ENCODE data around the gene RPL35A.
"Not testable (repeated sequence)": the region's sequence is repeated elsewhere in the genome, so short reads cannot be mapped to it uniquely, and the experiment has no call there.

The RPL35A gene

DNA sequence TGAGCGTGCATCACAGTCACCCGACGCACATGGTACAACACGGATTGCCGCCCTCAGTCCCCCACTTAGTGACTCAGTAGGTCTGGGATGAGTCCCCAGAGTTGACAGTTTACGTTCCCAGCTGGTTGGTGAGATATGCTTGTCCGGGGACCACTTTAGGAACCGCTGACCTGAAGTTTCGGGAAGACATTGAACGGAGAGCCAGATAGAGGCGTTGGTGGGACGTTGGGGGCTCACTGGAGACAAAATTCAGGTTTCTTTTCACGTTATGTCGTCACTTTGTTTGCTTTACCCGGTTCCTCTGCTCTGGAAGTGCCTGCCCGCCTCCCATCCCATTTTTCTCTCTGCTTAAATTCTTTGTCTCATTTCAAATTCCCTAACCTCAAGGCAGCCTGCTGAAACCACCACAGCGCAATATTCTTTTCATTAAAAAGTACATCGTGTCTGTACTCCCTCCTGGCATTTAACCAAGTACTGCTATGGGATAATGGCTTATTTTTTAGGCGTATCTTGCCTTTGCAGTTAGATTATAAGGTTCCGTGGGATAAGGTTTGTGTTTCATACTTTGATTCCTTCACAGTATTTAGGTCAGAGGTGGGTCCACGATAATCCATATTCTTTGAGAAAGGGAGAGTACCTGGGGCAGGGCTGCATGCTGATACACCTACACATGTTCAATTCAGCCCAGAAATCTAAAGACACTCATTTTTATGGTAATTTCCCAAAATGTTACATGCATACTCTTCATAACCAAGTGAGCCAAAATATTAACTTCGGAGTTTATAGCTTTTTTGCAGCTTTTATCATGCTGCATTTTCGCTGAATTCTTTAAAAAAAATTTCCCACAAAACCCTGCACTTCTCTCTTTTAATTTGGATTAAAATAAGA, 10.9 kb downstream of the RPL35A start:
- Histone ChIP-seq H3K4me3 (ENCODE audit: low read depth, low read length) (peak overlapping the region; percentile 65), H3K27me3 (ENCODE audit: insufficient read depth, low read depth, severe bottlenecking) (no peaks in the 10 kb centered on the region), H3K27ac (no peak overlapping the region), H3K9me3 (ENCODE audit: severe bottlenecking) (no peaks in the 10 kb centered on the region), H3K36me3 (peaks cover 2% of the 10 kb centered on the region; the same call in 1 of the 2 replicates)
- TF ChIP-seq CTCF (IDR thresholded peaks at IDR 0.05; ENCODE audit: low read depth, low read length), result no peak
- DNase-seq, result no peak

- Histone ChIP-seq H3K4me3 (ENCODE audit: low read depth, low read length) (no peak overlapping the region), H3K36me3 (no peaks in the 10 kb centered on the region), H3K27me3 (ENCODE audit: insufficient read depth, low read depth, severe bottlenecking) (no peaks in the 10 kb centered on the region), H3K27ac (no peak overlapping the region), H3K9me3 (ENCODE audit: severe bottlenecking) (no peaks in the 10 kb centered on the region)
- TF ChIP-seq CTCF (IDR thresholded peaks at IDR 0.05; ENCODE audit: low read depth, low read length), result no peak
- no peak for DNase-seq
These were observed 11.6 kb downstream of the RPL35A start for GRCh38 chr3:197961582-197961945.

GRCh38 chr3:197963019-197963637, 13.1 kb downstream of the RPL35A start:
- H3K27ac ChIP-seq, result no peak overlapping the region
- no peak for DNase-seq
- no peak for TF ChIP-seq CTCF (IDR thresholded peaks at IDR 0.05; ENCODE audit: low read depth, low read length)
- H3K9me3 ChIP-seq (ENCODE audit: severe bottlenecking), result no peaks in the 10 kb centered on the region
- H3K36me3 ChIP-seq, result no peaks in the 10 kb centered on the region
- no peak overlapping the region for H3K4me3 ChIP-seq (ENCODE audit: low read depth, low read length)
- H3K27me3 ChIP-seq (ENCODE audit: insufficient read depth, low read depth, severe bottlenecking), result no peaks in the 10 kb centered on the region

DNA sequence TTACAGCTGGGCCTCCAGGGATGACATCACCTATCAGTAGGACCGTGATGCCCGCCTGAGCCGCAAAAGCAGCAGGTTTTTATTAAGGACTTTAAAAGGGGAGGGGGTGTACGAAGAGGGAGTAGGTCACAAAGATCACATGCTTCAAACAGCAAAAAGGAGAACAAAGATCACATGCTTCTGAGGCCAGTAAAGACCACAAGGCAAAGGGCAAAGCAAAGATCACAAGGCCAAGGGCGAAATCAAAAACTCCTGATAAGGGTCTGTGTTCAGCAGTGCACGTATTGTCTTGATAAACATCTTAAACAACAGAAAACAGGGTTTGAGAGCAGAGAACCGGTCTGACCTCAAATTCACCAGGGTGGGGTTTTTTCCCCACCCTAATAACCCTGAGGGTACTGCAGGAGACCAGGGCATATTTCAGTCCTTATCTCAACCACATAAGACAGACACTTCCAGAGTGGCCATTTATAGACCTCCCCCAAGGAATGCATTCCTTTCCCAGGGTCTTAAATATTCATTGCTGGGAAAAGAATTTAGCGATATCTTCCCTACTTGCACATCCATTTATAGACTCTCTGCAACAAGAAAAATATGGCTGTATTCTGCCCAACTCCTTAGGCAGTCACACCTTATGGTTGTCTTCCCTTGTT, 17.5 kb downstream of the RPL35A start:
- H3K36me3 ChIP-seq; H3K27me3 ChIP-seq (ENCODE audit: insufficient read depth, low read depth, severe bottlenecking); H3K4me3 ChIP-seq (ENCODE audit: low read depth, low read length); DNase-seq; H3K9me3 ChIP-seq (ENCODE audit: severe bottlenecking); H3K27ac ChIP-seq: not testable (repeated sequence)

DNA sequence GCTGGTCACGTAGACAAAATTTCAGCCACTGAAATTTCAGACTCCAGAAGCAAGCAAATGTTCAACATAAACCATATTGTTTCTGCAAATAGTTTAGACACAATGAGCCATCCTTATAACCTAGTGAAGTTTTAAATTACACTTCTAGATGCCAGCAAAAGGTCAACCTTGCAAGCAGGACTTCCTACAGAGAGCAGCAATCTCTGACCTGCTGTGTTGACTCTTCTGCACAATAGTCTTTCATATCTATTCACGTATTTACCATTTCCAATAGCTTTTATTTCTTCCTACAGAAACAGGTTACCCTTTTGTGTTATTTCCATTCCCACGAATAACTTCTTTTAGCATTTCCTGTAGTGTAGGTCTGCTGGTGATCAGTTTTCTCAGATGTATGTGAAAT, 20.6 kb downstream of the RPL35A start:
- Histone ChIP-seq H3K27ac (no peak overlapping the region), H3K4me3 (ENCODE audit: low read depth, low read length) (no peak overlapping the region), H3K27me3 (ENCODE audit: insufficient read depth, low read depth, severe bottlenecking) (no peaks in the 10 kb centered on the region), H3K9me3 (ENCODE audit: severe bottlenecking) (no peaks in the 10 kb centered on the region), H3K36me3 (no peaks in the 10 kb centered on the region)
- no peak for TF ChIP-seq CTCF (IDR thresholded peaks at IDR 0.05; ENCODE audit: low read depth, low read length)
- DNase-seq, result no peak

DNA sequence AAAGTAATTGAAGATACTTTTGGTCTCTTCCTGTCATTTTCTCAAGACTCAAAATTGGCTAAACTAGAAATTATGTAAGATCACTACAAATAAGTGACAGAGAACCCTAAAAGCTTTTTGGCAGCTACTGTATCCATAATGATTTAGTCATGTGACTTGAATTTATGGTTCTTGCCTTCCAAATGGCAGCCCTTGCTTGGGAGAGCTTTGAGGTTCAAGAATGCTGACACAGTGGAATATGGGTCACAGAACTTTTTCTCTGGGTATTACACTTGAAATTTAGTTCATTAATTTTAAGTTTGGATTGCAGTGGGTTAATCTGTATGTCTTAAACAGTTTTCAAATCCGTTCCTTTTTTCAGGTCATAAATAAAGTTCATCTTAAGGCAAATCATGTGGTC, 24.0 kb downstream of the RPL35A start:
- H3K27me3 ChIP-seq (ENCODE audit: insufficient read depth, low read depth, severe bottlenecking), result no peaks in the 10 kb centered on the region
- no peaks in the 10 kb centered on the region for H3K9me3 ChIP-seq (ENCODE audit: severe bottlenecking)
- TF ChIP-seq CTCF (IDR thresholded peaks at IDR 0.05; ENCODE audit: low read depth, low read length), result no peak
- no peak for DNase-seq
- H3K27ac ChIP-seq, result no peak overlapping the region
- no peaks in the 10 kb centered on the region for H3K36me3 ChIP-seq
- no peak overlapping the region for H3K4me3 ChIP-seq (ENCODE audit: low read depth, low read length)

Data from WERI-Rb-1 (cell line).